GM18511 (cell line): ENCODE results near the gene EFS.

Experiments
- ATAC-seq: cut with Tn5 transposase; IDR thresholded peaks from one replicate; pipeline ENCODE4 v1.9.1; 2021; ENCODE audit warnings: mild to moderate bottlenecking, moderate library complexity; ENCODE audit not compliant: unreplicated experiment

Gene EFS

DNA sequence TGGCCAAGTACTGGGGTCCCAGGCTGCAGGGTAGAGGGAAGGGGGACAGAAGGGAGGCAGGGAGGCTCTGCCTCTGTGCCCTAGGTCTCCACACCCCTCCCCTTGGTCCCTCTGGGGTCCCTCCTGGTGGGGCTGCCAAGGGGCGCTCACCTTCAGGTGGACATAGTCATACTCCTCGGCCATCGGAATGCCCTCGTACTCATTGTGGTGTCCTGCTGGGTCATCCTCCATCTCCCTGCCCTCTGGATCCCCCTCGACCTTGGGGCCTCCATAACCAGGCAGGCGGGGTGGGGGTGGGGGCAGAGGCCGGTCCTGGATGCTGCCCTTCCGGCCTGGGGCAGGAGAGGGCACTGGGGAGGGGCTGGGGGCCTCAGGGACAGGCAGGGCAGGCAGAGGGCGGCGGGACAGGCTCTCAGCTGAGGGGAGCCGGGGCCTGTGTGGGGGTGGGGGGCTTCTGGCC is 5.8 kb downstream of the EFS start:
- ATAC-seq, result no peak

DNA sequence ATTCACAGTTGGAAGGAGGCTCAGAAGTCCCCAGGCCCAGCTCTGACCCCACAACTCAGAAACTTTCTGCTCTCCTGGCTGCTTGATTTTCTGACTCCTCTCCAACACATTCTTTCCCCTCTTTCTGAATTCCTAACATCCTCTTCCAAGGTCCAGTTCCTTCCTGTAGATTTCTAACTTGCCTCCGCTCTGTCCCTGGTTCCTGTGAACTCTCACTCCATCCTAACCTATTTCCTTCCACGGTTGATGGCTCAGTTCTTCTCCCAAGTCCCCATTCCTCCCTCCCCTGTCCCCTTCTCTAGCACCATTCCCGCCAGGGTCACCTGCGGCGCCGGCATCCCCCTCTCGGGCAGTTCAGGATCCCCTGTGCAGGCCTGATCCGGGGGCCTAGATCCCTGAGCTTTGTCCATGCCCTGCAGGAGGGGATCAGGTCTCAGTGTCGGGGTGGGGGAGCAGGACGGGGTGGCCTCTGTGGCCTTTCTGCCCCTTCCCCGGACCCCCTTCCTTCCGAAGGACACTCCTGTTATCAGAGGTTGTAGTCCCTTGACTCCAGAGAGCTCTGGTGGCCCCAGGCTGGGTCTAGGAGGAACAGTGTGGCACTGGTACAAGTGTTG is 6.3 kb downstream of the EFS start:
- ATAC-seq, result no peak

DNA sequence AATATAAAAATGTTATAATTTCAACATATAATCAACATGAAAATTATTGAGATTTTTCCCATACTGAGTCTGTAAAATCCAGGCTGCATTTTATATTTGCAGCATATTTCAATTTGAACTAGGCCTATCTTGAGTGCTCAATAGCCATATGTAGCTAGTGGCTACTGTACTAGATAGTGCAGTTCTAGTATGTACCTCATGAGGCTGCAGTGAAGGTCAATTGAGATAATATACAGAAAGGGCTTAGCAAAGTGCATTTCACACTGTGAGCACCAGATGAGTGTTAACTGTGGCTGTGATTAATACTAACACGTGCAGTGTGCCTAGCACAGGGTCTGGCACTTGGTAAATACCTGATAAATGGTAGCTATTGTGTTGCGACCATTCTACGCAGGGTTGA is 6.9 kb downstream of the EFS start:
- ATAC-seq, result no peak

DNA sequence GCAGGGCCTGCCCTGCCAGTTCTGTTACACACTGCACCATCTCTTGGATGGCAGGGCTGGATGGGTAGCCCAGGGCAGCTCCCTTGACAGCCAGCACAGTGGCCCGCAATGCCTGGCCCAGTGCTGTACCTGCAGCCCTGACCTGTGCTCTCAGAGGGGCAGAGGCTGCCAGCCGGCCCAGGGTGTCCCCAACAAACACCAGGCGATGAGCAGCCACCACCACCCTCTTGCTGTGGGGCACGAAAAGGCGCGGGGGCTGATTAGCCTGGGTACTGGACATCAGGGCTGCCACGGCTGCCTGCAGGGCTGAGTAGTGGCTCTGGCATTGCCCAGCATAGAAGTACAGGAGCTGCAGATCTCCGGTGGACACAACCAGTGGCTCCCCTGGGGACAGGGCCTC is 7.7 kb downstream of the EFS start:
- ATAC-seq, result no peak

DNA sequence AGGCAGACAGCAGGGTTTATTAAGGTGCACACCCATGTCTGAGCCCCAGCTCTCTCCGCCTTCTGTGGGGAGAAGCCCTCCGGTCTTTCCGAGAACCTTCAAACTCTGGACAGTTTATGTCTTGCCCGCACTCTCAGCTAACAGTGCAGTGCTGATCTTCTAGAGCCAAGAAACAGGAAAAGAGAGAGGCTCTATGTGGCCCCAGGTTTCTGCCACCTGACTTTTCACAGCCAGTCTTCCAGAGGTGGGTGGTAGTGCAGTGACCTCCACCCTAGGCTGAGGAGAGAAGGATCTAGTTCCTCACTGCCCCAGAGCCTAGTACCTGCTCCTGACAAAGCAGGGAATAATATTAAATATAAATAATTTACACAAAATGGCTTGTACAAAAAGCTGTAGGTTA is 8.3 kb downstream of the EFS start:
- ATAC-seq, result no peak

DNA sequence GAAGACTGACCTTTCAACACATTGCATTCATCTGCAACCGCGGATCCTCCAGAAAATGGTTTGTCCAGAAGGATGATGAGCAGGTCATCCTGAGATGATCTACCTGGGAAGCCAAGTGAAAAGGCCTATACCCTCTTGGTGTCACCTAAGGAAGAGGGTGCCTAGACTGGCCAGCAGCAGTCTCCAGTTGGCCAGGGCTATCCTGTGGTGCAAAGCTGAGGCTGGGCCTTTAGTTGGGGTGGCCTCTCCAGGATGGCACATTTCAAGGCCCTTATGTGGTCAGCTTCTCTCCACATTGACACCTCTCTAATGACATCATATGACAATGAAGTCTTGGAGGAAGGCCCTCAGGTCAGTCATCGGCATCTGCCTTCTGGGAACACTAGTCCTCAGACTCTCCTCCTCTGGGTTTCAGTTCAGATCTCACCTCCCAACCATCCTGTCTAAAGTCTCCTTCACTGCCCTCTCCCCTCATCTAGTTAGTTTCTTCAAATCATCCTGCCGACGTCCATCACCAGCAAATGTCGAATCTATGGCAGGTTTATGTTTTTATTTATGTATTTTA is 9.0 kb downstream of the EFS start:
- no peak for ATAC-seq

DNA sequence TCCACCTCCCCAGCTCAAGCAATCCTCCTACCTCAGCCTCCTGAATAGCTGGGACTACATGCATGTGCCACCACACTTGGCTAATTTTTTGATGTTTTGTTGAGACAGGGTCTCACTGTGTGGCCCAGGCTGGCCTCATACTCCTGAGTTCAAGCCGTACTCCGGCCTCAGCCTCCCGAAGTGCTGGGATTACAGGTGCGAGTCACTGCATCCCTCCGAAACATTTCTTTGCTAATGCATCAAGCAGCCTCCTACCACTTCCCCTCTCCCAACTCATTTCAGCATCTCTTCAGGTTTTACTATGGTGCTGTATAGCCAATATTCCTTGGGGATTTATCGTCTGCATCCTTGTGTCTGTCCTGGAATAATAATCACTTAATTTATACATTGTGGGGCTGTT is 10.0 kb downstream of the EFS start:
- ATAC-seq, result no peak

DNA sequence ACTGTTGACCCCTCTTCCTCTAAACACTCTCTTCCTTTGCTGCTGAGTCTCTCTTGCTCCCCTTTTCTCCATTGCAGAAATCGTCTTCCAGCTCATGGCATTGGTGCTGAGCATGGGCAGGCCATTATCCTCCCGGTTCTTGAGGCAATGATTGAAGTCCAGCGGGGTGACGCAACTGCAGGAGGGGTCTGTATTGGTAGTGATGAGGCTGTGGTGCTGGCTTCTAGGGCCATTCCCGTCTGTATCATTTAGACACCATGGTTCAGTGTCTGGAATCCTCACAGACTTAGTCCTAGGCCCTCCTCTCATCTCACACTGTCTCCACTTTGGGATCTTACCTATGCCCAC is 11.6 kb downstream of the EFS start:
- no peak for ATAC-seq

DNA sequence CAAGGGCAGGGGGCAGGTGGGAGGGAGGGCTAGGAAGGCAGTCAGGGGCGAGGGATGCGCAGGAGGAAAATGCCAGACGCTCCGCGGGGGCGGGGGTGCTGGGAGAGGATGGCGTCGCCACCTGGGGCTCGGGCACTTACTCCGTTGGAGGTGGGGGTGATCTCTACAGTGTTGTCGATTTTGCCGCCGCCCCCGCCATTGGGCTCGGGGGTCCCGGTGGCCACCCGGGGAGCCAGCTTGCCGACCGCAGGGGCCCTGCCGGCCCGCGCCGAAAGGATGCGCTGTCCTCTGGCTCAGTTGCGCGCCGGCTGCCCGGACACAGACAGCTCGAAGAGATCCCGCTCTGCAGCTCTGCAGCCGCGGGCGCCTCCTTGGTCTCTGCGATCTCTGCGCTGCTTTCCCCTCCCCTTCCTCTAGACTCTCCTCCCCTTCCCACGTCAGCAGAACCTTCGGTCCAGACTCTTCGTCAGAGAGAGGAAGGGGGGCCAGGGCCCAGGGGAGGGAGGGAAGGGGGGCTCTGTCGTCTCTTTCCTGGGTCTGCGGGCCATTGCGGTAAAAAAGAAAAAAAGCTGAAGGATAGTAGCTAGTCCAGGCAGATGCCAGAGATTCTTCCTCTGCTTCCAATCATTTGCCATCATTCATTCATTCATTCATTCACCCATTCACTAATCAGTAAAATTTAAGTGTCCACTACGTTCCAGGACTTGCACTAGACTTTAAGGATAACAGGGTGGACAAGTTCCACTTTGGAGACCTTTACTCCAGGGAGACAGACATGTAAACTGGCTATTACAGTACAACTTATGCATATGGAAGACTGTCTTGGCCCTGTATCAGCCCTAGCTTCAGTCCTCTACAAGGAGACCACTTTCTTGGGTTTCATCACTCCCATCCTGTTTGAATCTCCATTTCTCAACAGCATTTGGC is 12.2 kb downstream of the EFS start, which contains the start of gene SLC22A17:
TSS of gene SLC22A17 (minus strand) at position 382 of the 927 bp plus-strand sequence.
- no peak for ATAC-seq

DNA sequence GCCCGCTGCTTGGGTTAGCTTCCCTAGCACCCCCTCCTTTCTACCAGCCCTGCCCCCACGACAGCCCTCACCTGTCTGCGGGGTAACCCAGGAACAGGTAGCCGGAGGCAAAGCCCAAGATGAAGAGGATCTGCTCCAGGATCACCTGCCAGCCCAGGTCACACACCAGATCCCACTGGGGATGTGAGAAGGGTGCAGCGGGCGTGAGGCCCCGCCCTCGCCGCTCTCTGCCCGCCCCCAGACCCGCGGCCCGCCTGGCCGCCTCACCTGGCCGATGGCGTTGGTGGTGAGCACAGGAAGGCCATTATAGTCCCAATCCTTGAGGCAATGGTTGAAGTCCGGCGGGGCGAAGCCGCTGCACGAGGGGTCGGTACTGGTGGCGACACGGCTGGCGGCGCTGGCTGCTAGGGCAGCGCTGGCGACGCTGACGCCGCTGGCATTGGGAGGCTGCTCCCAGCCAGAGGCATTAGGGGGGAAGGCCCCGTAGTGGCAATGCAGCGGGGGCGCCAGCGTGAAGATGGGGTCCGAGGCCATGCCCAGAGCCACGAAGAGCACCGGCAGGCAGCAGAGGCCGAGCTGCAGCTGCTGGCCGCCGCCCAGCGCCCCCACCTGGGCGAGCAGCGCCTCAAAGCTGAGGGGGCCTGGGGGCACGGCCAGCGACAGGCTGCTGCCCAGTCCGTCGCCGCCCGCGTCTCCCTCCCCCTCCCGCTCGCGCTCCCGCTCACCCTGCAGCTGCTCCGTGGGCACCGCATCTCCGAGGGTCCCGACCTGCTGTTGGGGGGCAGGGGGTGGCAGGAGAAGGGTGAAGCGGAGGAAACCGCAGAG is 13.1 kb downstream of the EFS start:
- ATAC-seq, result no peak

DNA sequence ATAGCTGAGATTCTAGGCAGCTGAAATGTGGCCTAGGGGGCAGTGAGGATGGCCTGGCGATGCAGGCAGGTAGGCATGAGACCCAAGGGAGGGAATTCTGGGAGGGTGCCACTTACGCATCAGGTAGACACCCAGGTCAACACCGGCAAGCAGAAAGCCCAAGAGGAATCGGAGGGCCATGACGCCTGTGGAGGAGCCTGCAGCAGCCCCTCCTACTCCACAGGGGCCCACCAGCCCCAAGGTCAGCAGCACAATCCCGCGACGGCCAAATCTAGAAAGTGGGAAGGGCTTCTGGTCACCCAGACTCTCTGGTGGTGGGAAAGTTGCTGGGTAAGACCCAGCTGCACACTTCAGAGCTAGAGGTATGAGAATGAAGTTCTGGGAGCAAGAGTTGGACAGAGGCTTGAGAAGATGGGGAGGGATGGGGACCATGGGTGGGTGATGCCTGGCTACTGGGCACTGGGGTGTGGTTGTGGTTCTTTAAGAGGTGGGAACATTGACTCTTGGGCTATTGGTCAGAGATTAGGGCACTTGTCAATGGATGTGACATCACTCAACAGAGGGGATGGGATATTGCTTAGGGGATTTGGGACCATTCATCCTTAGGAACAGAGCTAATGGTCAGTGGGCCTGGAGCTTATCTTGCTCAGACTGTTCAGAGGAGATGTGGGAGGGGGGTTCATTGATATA is 15.7 kb downstream of the EFS start:
- no peak for ATAC-seq

DNA sequence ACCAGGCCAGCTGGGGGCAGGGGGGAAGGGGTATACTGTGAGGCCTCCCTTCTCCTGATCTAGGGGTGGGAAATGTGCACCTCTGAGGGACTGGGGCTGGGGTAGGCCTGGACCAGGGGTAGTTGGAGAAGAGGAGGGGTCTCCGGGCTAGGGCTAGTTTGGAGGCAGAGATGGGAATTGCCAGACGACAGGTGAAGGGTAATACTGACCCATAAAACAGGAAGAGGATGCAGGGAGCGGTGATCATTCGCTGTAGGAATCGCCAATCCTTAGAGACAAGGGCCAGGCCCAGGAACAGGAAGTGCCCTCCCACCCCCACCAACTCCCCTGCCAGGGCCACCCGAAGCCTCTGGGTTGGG is 16.7 kb downstream of the EFS start:
- ATAC-seq, result no peak

DNA sequence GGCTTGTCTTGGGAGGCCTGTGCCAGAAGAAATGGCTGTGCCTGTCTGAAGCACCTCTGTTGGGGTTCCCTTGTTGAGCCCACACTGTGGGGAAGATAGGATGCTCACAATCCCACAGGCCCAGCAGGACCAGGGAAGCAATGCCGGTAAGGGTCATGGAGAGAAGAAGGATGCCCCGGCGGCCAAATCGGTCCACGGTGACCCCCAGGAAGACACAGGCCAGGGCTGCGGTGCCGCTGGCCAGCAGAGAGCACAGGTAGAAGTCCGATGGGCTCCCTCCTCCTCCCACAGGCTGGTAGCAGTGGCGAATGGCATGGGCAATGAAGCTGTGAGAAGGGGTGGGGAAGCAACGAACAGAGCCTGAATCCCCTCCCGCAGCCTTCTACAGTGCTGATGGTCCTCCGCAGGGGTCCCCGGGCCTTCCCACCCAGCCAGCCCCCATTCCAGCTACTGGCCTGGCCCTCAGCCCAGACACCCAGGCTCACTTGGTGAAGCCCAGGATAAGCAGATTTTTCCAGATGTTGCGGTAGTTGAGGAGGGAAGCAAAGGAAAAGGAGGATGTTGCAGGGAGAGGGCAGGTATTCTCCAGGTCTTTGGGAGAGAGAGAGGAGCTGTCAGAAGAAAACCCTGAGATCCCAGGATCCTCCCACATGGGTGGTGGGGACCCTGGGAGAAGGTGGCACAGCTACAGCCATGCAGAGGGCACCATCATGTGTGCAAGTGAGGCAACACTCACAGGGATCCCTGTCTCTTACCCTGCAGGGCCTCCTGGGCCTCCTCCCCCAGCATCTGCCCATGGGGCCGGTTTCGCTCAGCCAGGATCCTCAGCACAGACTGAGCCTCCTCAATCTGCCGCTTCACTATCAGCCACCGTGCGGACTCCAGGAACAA is 17.3 kb downstream of the EFS start:
- ATAC-seq, result no peak

DNA sequence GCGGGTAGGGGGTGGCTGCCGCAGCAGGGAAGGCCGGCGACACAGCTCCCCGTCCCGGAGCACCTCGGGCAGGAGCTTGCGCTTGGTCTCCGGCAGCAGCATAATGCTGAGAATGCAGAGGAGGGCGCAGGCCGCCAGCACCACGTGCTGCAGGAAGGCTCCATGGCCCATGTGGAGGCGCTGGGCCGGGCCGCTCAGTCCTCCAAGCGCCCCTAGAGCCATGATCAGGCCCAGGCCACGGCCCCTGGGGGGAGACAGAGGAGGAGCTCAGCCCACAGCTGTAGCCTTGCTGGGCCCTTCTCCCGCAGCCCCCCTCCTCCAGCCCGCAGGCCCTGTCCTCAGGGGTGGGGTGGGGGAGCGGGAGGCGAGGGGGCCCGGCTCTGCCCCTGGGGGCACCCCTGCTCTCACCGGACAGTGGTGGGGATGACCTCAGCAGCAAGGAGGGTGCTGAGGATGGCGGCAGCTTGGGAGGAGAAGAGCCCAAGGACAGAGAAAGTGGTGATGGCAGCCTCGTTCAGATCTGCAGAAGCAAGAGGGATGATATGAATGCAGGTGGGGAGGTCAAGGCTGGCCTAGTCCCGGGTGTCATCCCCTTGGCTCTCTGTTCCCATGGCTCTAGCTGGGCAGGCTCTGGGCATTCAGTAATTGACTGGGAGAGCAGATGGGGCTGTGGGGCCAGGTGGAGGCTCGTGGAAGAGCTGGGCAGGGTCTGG is 18.1 kb downstream of the EFS start:
- ATAC-seq, result no peak

DNA sequence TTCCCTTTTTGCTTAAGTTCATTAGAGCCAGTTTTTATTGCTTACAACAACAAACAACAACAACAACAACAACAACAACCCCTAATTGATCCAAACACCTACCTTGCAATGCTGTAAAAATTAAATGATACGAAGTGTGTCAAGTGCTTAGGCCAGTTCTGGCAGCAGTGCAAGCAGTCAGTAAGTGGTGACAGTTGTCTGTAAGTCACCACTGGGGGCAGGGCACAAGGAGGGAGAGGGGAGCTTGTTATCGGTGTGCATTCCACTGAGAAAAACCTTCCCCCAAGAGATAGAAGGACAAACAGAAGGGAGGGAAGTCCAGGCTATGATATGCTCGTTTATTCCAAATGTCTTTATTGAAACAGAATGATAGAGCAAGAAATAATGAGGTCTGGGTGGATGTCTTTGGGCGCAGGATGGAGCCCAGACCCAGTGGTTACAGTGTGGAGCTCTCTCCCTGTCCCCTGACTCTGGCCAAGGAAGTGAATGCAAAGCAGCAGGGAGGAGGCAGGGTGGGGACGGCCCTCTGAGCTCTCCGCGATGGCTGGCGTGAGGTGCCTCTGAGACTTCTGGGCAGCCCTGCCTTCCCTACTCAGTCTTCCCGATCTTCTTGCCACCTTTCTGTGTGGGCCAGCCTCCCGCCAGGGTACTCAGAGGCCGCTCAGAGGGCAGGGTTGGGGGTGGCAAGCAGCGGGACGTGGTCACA is 18.8 kb downstream of the EFS start:
- ATAC-seq, result no peak

DNA sequence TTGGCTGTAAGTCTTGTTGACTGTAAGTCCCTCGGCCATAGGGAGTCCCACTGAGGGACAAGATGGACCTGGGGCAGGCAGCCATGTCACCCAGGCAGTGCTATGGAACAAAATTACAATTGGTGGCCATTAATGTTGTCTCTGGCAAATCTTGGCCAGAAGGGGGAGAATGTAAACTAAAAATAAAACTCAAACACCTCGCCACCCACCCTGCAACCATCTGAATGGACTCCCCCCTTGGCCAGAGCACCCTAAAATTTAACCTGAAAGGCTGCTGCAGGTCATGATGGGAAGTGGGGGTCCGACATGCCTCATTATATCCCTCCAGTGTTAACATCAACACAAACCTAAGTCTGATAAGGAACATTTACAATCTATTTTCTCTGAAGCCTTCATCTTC is 20.5 kb downstream of the EFS start:
- no peak for ATAC-seq

DNA sequence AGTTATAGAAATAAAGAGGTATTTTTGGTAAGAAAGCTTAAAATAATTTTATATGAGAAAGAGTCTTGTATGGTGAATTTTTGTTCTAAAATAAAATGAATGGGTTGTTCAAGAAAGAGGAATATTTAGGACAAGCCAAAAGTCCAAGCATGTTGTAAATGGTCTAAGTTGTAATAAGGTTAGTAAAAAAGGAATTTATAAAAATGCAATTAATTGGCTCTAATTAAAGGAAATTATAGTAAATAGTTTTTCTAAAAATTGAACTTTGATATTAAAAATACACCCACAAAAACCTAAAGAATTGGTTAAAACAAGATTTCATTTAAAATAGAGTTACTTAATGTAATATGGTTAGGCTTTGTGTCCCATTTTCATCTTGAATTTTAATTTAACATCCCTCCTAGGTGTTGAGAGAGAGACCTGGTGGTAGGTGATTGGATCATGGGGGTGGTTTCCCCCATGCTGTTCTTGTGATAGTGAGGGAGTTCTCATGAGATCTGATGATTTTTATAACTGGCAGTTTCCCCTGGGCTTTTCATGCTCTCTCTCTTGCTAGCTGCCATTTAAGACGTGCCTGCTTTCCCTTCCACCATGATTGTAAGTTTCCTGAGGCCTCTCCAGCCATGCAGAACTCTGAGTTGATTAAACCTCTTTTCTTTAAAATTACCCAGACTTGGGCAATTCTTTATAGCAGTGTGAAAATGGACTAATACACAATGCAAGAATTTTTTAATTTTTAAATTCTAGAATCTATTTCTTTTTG is 25.3 kb downstream of the EFS start:
- ATAC-seq, result no peak

DNA sequence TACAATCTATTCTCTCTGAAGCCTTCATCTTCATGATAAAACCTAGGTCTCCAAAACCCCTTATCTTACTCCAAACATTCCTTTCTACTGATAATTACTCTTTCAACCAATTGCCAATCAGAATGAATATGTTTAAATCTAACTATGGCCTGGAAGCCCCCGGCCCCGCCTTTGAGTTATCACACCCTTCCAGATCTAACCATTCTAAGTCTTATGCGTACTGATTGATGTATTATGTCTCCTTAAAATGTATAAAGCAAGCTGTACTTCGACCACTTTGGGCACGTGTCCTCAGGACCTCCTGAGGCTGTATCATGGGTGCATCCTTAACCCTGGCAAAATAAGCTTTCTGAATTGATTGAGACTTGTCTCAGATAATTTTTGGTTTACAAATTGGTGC is 29.3 kb downstream of the EFS start:
- no peak for ATAC-seq
